Occipital lobe (tissue), 2 donors: Measurements from ENCODE around the gene ADK. TPM values are rescaled to one million over a fixed set of nuclear protein-coding genes. Genes with fewer than 3 reads are reported as not detected.
"Not testable (repeated sequence)": the region's sequence is repeated elsewhere in the genome, so short reads cannot be mapped to it uniquely, and the experiment has no call there.

Experiments
- DNase-seq: peaks from one replicate; lab custom pipeline; 2025; lab: John Stamatoyannopoulos, UW
- total RNA-seq: library from RNA; depleted of rRNA; stranded (reverse); fragments of >200 nt; gene quantifications from one replicate; pipeline ENCODE4 v1.2.3, GENCODE V29; 2014

Gene ADK
- total RNA-seq, 1 donor from 2014 or later, result 39.8 TPM

- DNase-seq, result no peak
Observed at GRCh38 chr10:74145133-74145532, 5.9 kb upstream of the ADK start.

- DNase-seq, result not testable (repeated sequence)
Observed at GRCh38 chr10:74146980-74147379, 4.0 kb upstream of the ADK start.

GRCh38 chr10:74150204-74150989 lies 624 bp upstream of the ADK start, which contains the start of gene AP3M1:
Gene AP3M1 (minus strand): TSS chr10:74150828. CDS start chr10:74138379, 12,449 bp downstream.
- peak; percentile 83 for DNase-seq

- DNase-seq, result no peak
Observed at GRCh38 chr10:74151879-74152722, 1.1 kb downstream of the ADK start.

GRCh38 chr10:74153123-74153522 lies 2.1 kb downstream of the ADK start:
- no peak for DNase-seq

- no peak for DNase-seq
Observed at GRCh38 chr10:74153676-74154075, 2.7 kb downstream of the ADK start.

- no peak for DNase-seq
Observed at GRCh38 chr10:74156919-74157289, 5.9 kb downstream of the ADK start.

- DNase-seq, result no peak
Observed at GRCh38 chr10:74160013-74160412, 9.0 kb downstream of the ADK start.

- no peak for DNase-seq
Observed at GRCh38 chr10:74163319-74164068, 12.5 kb downstream of the ADK start.

GRCh38 chr10:74164716-74165529 lies 13.9 kb downstream of the ADK start:
- DNase-seq, result no peak

GRCh38 chr10:74165530-74165901 lies 14.5 kb downstream of the ADK start:
- DNase-seq, result no peak

- DNase-seq, result no peak
Observed at GRCh38 chr10:74167443-74167842, 16.4 kb downstream of the ADK start.

GRCh38 chr10:74171625-74172024 lies 20.6 kb downstream of the ADK start:
- no peak for DNase-seq

- DNase-seq, result no peak
Observed at GRCh38 chr10:74174521-74174920, 23.5 kb downstream of the ADK start.

GRCh38 chr10:74175510-74176379 lies 24.7 kb downstream of the ADK start:
- DNase-seq, result no peak

- peak; percentile 90 for DNase-seq
Observed at GRCh38 chr10:74176380-74177139, 25.5 kb downstream of the ADK start.

GRCh38 chr10:74177140-74177677 lies 26.2 kb downstream of the ADK start:
- DNase-seq, result no peak

GRCh38 chr10:74178042-74178791 lies 27.2 kb downstream of the ADK start:
- DNase-seq, result no peak
